Panc1 (cell line): Measurements from ENCODE around the gene GPR137C. TPM values are rescaled to one million over a fixed set of nuclear protein-coding genes. Genes with fewer than 3 reads are reported as not detected.

ENCODE experiments used
- ATAC-seq: fragments of 200-7000 bp; cut with Tn5 transposase; 2 replicates; pipeline ENCODE4 v1.9.1; 2020; ENCODE audit warnings: mild to moderate bottlenecking, moderate library complexity
- BruUV-seq: library from RNA; stranded (reverse); fragments of 400-500 nt; replicated peaks from 2 replicates; lab custom pipeline; 2021; lab: Mats Ljungman, UMichigan
- CTCF ChIA-PET: fragments of 300-600 bp; sonication (Branson Sonifier 250); formaldehyde crosslinking; loops from one replicate; lab custom pipeline; 2022; ENCODE audit warnings: antibody characterized with exemption; lab: Charles Lee
- POLR2A ChIA-PET: fragments of 300-600 bp; sonication (Branson Sonifier 250); formaldehyde crosslinking; loops from one replicate; lab custom pipeline; 2022; ENCODE audit warnings: antibody characterized with exemption; lab: Charles Lee
- DNase-seq: peaks from one replicate; pipeline ENCODE4 v3.0.0-alpha.2; 2010; ENCODE audit warnings: low read depth, low spot score
- H3K27ac ChIP-seq: 2 replicates; pipeline ENCODE4 v1.5.1; 2011; ENCODE audit warnings: mild to moderate bottlenecking, low read length, inconsistent platforms
- H3K27me3 ChIP-seq: fragments of 200-500 bp; sonication (Bioruptor generic); 2 replicates; pipeline ENCODE4 v1.6.0; 2014; ENCODE audit warnings: low read length, inconsistent platforms; ENCODE audit not compliant: control insufficient read depth, insufficient read depth
- H3K36me3 ChIP-seq: fragments of 200-500 bp; sonication (Bioruptor generic); 2 replicates; pipeline ENCODE4 v1.5.1; 2014; ENCODE audit warnings: inconsistent platforms, mild to moderate bottlenecking, low read length, moderate library complexity; ENCODE audit not compliant: control insufficient read depth, insufficient read depth
- H3K4me1 ChIP-seq: 2 replicates; pipeline ENCODE4 v1.5.1; 2011; ENCODE audit warnings: inconsistent platforms, mild to moderate bottlenecking, low read length, moderate library complexity; ENCODE audit not compliant: control insufficient read depth, insufficient read depth
- H3K4me3 ChIP-seq, 2 experiments: 2 replicates each; pipeline ENCODE4 v1.5.1; 2011 to 2012; ENCODE audit warnings: low read depth in 2 of 2, low read length in 2 of 2, mild to moderate bottlenecking in 2 of 2, inconsistent platforms in 1 of 2, moderate library complexity in 1 of 2
- H3K9me3 ChIP-seq: fragments of 200-500 bp; sonication (Bioruptor generic); 2 replicates; pipeline ENCODE4 v1.5.1; 2014; ENCODE audit warnings: low read depth, mild to moderate bottlenecking, inconsistent platforms, low read length, moderate library complexity; ENCODE audit not compliant: control insufficient read depth, insufficient read depth
- POLR2AphosphoS5 ChIP-seq: IDR thresholded peaks from 2 replicates; pipeline ENCODE4 v1.6.1; 2012; ENCODE audit warnings: mild to moderate bottlenecking, low read depth, low read length, moderate library complexity
- SIN3A ChIP-seq: IDR thresholded peaks from 2 replicates; pipeline ENCODE4 v1.6.1; 2012; ENCODE audit warnings: low read depth, mild to moderate bottlenecking, low read length, moderate library complexity, borderline replicate concordance; ENCODE audit not compliant: insufficient read depth
- TCF7L2 ChIP-seq: IDR thresholded peaks from 2 replicates; pipeline ENCODE4 v1.6.1; 2011; ENCODE audit warnings: mild to moderate bottlenecking, low read depth, low read length, inconsistent platforms
- in situ Hi-C: cut with HindIII; loops from 2 replicates; pipeline ENCODE4 v1.10.0; 2016; ENCODE audit warnings: low sequenced_read_pairs, low pct_unique_long_range_greater_than_20kb
- intact Hi-C: fragments of 100-400 bp; cut with micrococcal nuclease; formaldehyde crosslinking; loops from one replicate; pipeline ENCODE4 v1.10.0; 2022; ENCODE audit not compliant: unreplicated experiment
- total RNA-seq: library from RNA; stranded (reverse); gene quantifications from one replicate; pipeline ENCODE4 v1.2.1, GENCODE V29; 2021; ENCODE audit not compliant: unreplicated experiment
- TF ChIP-seq, protein P1 (sequence below), 2 experiments: IDR thresholded peaks; 2 replicates each; pipeline ENCODE4 v1.6.1; 2011 to 2012; ENCODE audit warnings: low read depth in 2 of 2, control low read depth in 1 of 2, low read length in 1 of 2, mild to moderate bottlenecking in 1 of 2, moderate library complexity in 1 of 2; ENCODE audit not compliant: insufficient read depth in 1 of 2
- TF ChIP-seq, protein P2 (sequence below): fragments of 450-650 bp; IDR thresholded peaks from 2 replicates; pipeline ENCODE4 v1.5.1; 2017; ENCODE audit warnings: mild to moderate bottlenecking

Gene GPR137C
- total RNA-seq, 1 experiment from 2014 or later: 2.7 TPM

DNA sequence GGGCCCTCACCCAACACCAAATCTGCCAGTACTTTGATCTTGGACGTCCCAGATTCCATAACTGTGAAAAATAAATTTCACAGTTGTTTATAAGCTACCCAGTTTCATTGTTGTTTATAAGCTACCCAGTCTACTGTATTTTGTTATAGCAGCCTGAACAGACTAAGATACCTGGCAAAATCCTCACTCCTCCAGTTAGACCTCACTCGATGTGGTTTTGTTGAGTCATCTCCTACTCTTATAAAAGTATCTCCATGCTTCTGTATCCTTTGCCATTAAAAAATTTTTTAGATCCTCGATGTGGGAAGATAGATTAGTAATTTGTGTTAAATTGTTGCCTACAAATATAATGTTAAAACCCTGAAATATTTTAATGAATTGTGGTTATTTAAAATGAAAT is 16.4 kb upstream of the GPR137C start:
- POLR2A ChIA-PET: no interaction called here
- H3K27me3 ChIP-seq: no peaks in the 10 kb centered on the region
- no peak overlapping the region for H3K4me3 ChIP-seq
- BruUV-seq: no TSS peak
- no peaks in the 10 kb centered on the region for H3K4me1 ChIP-seq
- DNase-seq (no peak), ATAC-seq (no peak)
- no peak for TF ChIP-seq SIN3A
- intact Hi-C loops (no loop called here), in situ Hi-C loops (no loop called here)
- H3K27ac ChIP-seq: no peak overlapping the region
- CTCF ChIA-PET: no interaction called here
- H3K9me3 ChIP-seq: no peaks in the 10 kb centered on the region
- H3K36me3 ChIP-seq: no peaks in the 10 kb centered on the region

DNA sequence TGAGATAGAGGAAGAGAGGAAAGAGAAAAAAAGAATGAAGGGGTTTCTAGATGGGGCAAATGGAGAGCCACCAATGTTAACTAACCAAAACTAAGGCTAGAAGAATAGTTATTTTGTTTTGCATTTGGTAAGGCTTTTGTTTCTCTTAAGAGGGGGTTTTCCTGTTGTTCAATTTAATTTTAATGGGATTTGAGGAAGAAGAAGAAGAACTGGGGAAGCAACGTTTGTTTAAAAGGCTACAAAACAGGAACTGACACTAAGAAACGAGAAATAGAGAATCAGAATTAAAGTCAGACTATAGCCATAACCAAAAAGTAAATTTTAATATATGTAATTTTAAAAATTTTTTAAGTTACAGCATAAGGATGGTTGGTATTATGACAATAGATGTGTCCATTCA is 14.0 kb upstream of the GPR137C start:
- in situ Hi-C loops (no loop called here), intact Hi-C loops (no loop called here)
- no TSS peak for BruUV-seq
- H3K36me3 ChIP-seq: no peaks in the 10 kb centered on the region
- no peaks in the 10 kb centered on the region for H3K27me3 ChIP-seq
- TF ChIP-seq SIN3A: no peak
- TF ChIP-seq, protein P1, sequence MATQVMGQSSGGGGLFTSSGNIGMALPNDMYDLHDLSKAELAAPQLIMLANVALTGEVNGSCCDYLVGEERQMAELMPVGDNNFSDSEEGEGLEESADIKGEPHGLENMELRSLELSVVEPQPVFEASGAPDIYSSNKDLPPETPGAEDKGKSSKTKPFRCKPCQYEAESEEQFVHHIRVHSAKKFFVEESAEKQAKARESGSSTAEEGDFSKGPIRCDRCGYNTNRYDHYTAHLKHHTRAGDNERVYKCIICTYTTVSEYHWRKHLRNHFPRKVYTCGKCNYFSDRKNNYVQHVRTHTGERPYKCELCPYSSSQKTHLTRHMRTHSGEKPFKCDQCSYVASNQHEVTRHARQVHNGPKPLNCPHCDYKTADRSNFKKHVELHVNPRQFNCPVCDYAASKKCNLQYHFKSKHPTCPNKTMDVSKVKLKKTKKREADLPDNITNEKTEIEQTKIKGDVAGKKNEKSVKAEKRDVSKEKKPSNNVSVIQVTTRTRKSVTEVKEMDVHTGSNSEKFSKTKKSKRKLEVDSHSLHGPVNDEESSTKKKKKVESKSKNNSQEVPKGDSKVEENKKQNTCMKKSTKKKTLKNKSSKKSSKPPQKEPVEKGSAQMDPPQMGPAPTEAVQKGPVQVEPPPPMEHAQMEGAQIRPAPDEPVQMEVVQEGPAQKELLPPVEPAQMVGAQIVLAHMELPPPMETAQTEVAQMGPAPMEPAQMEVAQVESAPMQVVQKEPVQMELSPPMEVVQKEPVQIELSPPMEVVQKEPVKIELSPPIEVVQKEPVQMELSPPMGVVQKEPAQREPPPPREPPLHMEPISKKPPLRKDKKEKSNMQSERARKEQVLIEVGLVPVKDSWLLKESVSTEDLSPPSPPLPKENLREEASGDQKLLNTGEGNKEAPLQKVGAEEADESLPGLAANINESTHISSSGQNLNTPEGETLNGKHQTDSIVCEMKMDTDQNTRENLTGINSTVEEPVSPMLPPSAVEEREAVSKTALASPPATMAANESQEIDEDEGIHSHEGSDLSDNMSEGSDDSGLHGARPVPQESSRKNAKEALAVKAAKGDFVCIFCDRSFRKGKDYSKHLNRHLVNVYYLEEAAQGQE (IDR thresholded peaks at IDR 0.05; ENCODE audit: insufficient read depth in 1 of 2, low read depth in 2 of 2, low read length in 1 of 2): no peak
- no peak for TF ChIP-seq POLR2AphosphoS5
- TF ChIP-seq TCF7L2: no peak
- TF ChIP-seq, protein P2, sequence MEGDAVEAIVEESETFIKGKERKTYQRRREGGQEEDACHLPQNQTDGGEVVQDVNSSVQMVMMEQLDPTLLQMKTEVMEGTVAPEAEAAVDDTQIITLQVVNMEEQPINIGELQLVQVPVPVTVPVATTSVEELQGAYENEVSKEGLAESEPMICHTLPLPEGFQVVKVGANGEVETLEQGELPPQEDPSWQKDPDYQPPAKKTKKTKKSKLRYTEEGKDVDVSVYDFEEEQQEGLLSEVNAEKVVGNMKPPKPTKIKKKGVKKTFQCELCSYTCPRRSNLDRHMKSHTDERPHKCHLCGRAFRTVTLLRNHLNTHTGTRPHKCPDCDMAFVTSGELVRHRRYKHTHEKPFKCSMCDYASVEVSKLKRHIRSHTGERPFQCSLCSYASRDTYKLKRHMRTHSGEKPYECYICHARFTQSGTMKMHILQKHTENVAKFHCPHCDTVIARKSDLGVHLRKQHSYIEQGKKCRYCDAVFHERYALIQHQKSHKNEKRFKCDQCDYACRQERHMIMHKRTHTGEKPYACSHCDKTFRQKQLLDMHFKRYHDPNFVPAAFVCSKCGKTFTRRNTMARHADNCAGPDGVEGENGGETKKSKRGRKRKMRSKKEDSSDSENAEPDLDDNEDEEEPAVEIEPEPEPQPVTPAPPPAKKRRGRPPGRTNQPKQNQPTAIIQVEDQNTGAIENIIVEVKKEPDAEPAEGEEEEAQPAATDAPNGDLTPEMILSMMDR: no peak
- no peaks in the 10 kb centered on the region for H3K9me3 ChIP-seq
- no peaks in the 10 kb centered on the region for H3K4me1 ChIP-seq
- no peak overlapping the region for H3K27ac ChIP-seq
- ATAC-seq: no peak
- no peak overlapping the region for H3K4me3 ChIP-seq
- no peak for DNase-seq
- POLR2A ChIA-PET: no interaction called here
- CTCF ChIA-PET: no interaction called here

DNA sequence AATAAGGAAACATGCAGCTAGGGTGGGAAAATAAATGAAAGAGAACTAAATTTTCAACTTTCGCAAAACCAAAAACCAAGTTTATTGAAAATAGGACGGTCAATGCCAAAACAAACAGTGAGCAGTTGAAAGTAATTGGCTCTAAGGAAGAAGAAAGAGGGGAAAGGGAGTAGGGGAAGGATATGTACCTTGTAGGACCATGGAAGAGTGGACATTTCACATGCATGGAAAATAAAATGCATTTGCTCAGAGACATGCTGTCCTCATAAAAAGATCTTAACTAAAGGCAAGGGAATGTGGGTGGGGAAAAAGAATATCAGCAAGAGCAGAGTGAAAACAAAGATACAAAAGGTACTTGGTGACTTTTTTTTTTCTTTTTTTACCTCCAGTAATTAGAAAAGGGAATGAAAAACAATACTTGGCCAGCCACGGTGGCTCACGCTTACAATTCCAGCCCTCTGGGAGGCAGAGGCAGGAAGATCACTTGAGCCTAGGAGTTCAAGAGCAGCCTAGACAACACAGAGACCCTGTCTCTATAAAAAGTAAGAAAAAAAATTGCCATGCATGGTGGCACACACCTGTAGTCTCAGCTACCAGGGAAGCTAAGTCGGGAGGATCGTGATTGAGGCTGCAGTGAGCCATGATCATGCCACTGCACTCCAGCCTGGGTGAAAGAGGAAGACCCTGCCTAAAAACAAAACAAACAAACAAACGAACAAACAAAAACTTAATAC is 6.9 kb upstream of the GPR137C start:
- TF ChIP-seq TCF7L2: no peak
- TF ChIP-seq POLR2AphosphoS5: no peak
- TF ChIP-seq, protein P2: no peak
- TF ChIP-seq SIN3A: no peak
- TF ChIP-seq, protein P1 (IDR thresholded peaks at IDR 0.05; ENCODE audit: insufficient read depth in 1 of 2, low read depth in 2 of 2, low read length in 1 of 2): no peak
- no peak overlapping the region for H3K27ac ChIP-seq
- ChIA-PET POLR2A (no interaction called here), CTCF (no interaction called here)
- intact Hi-C loops: no loop called here
- in situ Hi-C loops: no loop called here
- H3K4me3 ChIP-seq: no peak overlapping the region
- H3K27me3 ChIP-seq: no peaks in the 10 kb centered on the region
- no TSS peak for BruUV-seq
- no peak for ATAC-seq
- H3K4me1 ChIP-seq: 0 out of 2 replicates have a peak, but pooled peaks cover under 1% of the 10 kb centered on the region
- no peaks in the 10 kb centered on the region for H3K9me3 ChIP-seq
- no peaks in the 10 kb centered on the region for H3K36me3 ChIP-seq
- no peak for DNase-seq
